Prostate gland (tissue), 2 donors: ENCODE data around the gene CIB1.

Source experiments
- POLR2A ChIP-seq: fragments of 450-650 bp; IDR thresholded peaks from one replicate; pipeline ENCODE4 v1.6.1; 2016; ENCODE audit warnings: antibody characterized with exemption, mild to moderate bottlenecking
- POLR2AphosphoS5 ChIP-seq: sonication (generic); formaldehyde crosslinking; IDR thresholded peaks from one replicate; pipeline ENCODE4 v1.6.1; 2017; ENCODE audit warnings: antibody characterized with exemption
- TF ChIP-seq, protein P1 (sequence below), 4 experiments: fragments of 200-600 bp in 2 of 4; fragments of 450-650 bp in 2 of 4; sonication (generic) in 2 of 4; IDR thresholded peaks; 1 replicate in 3 of 4; 2 replicates in 1 of 4; pipeline ENCODE4 v1.5.1; 2016 to 2019; ENCODE audit warnings: antibody characterized with exemption in 4 of 4, mild to moderate bottlenecking in 2 of 4, moderate library complexity in 2 of 4

DNA sequence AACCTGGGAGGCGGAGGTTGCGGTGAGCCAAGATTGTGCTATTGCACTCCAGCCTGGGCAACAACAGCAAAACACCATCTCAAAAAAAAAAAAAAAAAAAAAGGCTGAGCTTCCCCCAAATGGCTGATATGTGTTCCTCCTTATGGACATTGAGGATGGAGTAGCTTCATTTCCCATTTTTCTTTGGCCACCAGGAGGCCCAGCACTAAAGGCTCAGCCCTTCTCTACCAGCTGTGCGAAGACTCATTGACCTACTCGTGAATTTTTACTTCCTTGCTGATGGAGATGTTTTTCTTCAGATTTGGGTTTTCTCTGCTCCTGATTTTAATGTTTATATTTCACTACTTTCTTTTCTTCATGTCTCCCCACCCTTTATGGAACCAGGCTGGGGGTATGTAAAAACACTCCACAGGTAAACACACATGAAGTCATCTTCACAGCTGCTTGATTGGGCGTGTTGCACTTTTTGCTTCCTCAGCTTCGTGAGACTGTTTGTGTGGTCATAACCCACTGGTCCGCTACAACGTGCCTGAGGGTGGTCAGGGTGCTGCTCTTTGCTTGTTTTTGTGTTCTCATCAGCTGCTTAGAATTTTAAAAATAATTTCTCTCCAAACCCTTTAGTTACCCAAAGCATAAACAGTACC lies 19.1 kb downstream of the CIB1 start:
- TF ChIP-seq, protein P1, sequence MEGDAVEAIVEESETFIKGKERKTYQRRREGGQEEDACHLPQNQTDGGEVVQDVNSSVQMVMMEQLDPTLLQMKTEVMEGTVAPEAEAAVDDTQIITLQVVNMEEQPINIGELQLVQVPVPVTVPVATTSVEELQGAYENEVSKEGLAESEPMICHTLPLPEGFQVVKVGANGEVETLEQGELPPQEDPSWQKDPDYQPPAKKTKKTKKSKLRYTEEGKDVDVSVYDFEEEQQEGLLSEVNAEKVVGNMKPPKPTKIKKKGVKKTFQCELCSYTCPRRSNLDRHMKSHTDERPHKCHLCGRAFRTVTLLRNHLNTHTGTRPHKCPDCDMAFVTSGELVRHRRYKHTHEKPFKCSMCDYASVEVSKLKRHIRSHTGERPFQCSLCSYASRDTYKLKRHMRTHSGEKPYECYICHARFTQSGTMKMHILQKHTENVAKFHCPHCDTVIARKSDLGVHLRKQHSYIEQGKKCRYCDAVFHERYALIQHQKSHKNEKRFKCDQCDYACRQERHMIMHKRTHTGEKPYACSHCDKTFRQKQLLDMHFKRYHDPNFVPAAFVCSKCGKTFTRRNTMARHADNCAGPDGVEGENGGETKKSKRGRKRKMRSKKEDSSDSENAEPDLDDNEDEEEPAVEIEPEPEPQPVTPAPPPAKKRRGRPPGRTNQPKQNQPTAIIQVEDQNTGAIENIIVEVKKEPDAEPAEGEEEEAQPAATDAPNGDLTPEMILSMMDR (IDR thresholded peaks at IDR 0.05): no peak
- TF ChIP-seq POLR2AphosphoS5 (no peak), POLR2A (no peak)
